NCI-H526 (cell line): ENCODE data around the gene TNS1.

Experiments used
- DNase-seq, 2 experiments: peaks; one replicate each; lab custom pipeline; 2025; lab: John Stamatoyannopoulos, UW

Gene TNS1

GRCh38 chr2:217897816-217898806 is 104.7 kb downstream of the TNS1 start:
- DNase-seq = no peak

DNA sequence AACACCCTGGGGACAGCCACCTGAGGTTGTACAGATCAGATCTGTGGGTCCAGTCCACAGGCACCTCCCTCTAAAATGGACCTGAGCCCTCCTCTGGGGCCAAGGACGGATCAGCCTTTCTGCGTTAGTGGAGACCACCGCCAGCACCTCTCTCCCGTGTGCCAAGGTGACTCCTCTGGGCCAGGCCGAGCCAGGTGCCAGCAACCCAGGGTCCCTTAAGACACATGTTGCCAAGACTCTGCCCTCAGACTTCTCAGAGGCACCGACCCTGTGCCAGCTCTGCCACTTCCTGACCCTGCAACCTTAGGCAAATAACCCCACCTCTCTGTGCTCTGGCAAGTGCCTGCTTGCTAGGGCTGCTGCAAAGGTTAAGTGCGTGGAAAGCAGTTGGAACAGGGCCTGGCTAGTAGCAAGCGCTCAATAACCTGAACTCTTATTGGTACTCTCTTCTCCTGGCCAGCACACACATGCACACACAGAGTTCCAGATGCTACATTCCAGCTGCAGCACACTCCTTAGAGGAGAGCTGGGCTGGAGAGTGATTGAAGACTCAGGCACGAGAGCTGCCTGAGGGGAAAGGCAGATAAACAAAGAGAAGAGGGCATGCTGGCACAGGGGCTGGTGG is 105.6 kb downstream of the TNS1 start:
- no peak for DNase-seq

- DNase-seq = no peak
Measured at GRCh38 chr2:217895070-217895635, 107.6 kb downstream of the TNS1 start.

DNA sequence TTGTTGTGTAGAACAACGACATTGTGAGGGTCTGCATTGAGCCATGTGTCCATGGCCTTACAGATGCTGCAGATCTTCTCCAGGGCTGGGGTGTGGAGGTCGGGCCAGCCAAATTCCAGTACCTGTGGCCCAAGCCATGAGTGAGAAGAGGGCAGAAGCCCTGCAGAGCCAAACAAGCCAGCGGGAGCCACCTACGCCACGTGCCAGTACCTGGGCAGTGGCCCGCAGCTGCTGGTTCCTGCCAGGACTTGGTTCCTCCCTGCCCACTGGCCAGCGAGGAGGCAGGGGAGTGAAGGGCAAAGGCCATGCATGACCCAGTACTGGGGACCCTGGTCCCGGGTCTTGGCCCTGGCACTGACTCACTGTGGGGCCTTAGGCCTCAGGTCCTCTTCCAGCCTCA is 109.4 kb downstream of the TNS1 start:
- no peak for DNase-seq

DNA sequence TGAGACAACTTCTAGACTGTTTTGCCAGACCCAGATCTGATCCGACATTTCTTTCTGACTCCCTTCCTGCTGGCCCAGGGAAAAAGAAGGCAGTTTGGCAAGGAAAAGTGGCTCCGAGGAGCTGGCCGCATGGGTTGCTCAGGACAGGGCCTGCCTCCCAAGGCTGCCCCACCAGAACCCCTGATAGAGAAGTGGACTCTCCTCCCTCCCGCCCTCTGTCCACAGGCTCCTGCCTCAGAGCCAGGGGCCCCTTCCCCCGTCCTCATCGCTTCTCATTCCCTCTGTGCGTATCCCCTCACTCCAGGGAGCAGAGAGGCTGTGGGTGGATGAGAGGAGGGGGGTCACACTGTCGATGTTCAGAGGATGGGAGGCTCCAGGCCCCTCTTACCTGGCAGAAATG is 110.2 kb downstream of the TNS1 start:
- no peak for DNase-seq

- peak in 1 of 2 experiments; percentile 31 for DNase-seq
Measured at GRCh38 chr2:217890445-217890844, 112.3 kb downstream of the TNS1 start.

- no peak for DNase-seq
Measured at GRCh38 chr2:217889656-217890055, 113.1 kb downstream of the TNS1 start.

DNA sequence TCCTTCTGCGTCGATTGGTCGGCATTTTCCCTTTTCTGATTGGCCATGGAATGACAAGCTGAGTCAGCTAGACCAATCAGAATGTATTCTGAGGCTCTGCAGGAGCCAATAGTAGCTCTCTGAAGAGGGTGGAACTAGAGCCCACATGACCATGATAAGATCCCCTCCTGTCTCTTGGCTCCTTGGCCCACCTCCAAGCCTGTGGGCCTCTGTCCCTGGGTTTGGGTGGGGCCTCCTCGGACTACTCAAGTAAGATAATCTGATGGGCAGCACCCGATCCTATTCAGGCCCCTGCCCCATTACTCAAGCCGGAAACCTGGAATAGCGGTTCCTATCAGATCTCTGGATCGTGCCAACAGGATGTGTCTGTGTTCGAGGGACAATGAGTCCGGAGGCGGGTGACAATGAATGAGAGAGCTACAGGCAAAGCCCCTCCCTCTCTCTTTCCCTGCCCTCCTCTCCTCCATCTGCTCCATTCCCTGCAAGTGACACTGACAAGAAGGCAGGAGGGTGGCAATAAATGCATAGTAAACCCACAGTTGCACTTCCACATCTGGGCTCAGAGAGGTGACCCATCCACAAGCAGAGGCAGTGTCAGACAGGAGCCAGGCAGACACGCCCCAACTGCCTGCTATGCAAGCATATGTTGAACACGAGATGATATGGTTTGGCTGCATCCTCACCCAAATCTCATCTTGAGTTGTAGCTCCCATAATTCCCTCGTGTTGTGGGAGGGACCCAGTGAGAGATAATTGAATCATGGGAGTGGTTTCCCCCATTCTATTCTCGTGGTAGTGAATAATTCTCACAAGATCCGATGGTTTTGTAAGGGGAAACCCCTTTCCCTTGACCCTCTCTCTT is 114.7 kb downstream of the TNS1 start:
- DNase-seq = no peak

GRCh38 chr2:217886720-217887309 is 116.0 kb downstream of the TNS1 start:
- DNase-seq = peak; percentile 32 to 84

- no peak for DNase-seq
Measured at GRCh38 chr2:217886091-217886490, 116.7 kb downstream of the TNS1 start.

DNA sequence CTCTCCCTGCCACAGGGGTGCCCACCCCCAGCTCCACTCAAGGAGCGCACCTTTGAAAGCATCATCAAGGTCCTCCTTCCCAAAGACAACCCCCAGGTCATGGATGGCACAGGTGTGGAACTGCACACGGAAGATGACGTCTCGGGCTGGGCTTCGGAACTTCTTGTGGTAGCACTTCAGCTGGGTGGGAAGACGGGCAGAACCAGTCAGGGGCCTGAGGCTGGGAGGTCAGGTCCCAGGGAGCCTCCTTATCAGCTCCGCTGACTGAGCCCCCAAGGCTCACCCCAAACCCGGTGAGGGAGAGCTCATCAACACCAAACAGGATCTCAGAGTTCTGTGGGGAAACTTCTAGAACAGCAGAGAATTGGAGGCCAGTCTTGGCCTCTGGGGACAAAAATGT is 117.8 kb downstream of the TNS1 start:
- no peak for DNase-seq

- DNase-seq = no peak
Measured at GRCh38 chr2:217880891-217881290, 121.9 kb downstream of the TNS1 start.

- no peak for DNase-seq
Measured at GRCh38 chr2:217880287-217880889, 122.4 kb downstream of the TNS1 start.

- DNase-seq = no peak
Measured at GRCh38 chr2:217878915-217879590, 123.7 kb downstream of the TNS1 start.

GRCh38 chr2:217877866-217878265 is 124.9 kb downstream of the TNS1 start:
- no peak for DNase-seq

GRCh38 chr2:217876253-217876570 is 126.6 kb downstream of the TNS1 start:
- no peak for DNase-seq

DNA sequence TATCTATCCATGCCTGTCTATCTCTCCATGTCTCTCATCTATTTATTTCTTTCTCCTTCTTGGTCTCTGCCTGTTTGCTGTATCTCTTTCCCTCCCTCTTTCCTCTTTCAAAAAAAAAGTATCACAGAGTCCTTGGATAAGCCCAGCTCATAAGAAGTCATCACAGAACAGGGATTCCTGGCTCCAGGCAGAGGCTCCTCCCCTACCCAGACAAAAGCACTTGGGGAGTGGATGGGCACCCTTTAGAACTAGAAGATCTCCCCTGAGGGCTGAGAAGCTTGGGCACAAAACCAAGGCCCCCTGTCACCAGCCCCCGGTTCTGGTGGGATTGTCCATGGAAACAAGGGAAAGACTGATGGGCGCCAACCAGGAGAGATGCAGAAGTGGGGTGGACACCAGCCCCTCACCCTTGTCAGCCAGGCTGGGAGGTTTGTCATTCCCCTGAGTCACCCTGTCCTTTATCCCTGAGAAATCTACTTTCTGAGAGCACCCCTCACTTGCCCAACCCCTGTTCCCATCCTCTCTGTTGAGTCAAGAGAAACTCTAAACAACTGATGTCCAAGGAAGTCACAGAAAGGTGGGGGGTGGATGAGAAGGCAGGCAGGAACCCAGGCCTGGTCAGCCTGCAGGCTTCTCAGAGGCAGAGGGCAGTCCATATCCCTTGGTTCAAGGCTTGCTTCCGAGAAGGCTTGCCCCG is 127.1 kb downstream of the TNS1 start:
- DNase-seq = no peak

GRCh38 chr2:217875138-217875537 is 127.7 kb downstream of the TNS1 start:
- no peak for DNase-seq

- DNase-seq = no peak
Measured at GRCh38 chr2:217873371-217873770, 129.4 kb downstream of the TNS1 start.

GRCh38 chr2:217872319-217872718 is 130.5 kb downstream of the TNS1 start:
- no peak for DNase-seq
